Skeletal muscle satellite cell (primary cell): Measurements from ENCODE around the gene MMP25.

Source experiments
- H3K27me3 ChIP-seq: 2 replicates; pipeline ENCODE4 v1.7.0; 2013; ENCODE audit warnings: low read length; ENCODE audit not compliant: control insufficient read depth, insufficient read depth
- H3K36me3 ChIP-seq: 2 replicates; pipeline ENCODE4 v1.7.0; 2013; ENCODE audit warnings: mild to moderate bottlenecking, control low read depth, low read length; ENCODE audit not compliant: insufficient read depth
- H3K4me1 ChIP-seq: 2 replicates; pipeline ENCODE4 v1.7.0; 2013; ENCODE audit warnings: low read length; ENCODE audit not compliant: control insufficient read depth, insufficient read depth
- H3K4me2 ChIP-seq: 2 replicates; pipeline ENCODE4 v1.7.0; 2013; ENCODE audit warnings: mild to moderate bottlenecking, low read length
- H3K4me3 ChIP-seq: 2 replicates; pipeline ENCODE4 v1.7.0; 2013; ENCODE audit warnings: low read length
- H3K9ac ChIP-seq: 2 replicates; pipeline ENCODE4 v1.7.0; 2013; ENCODE audit warnings: mild to moderate bottlenecking, low read depth, low read length, moderate library complexity
- H3K9me3 ChIP-seq: replicated peaks from 2 replicates; pipeline ENCODE4 v1.7.0; 2013; ENCODE audit warnings: mild to moderate bottlenecking, control low read depth, low read length

The MMP25 gene

DNA sequence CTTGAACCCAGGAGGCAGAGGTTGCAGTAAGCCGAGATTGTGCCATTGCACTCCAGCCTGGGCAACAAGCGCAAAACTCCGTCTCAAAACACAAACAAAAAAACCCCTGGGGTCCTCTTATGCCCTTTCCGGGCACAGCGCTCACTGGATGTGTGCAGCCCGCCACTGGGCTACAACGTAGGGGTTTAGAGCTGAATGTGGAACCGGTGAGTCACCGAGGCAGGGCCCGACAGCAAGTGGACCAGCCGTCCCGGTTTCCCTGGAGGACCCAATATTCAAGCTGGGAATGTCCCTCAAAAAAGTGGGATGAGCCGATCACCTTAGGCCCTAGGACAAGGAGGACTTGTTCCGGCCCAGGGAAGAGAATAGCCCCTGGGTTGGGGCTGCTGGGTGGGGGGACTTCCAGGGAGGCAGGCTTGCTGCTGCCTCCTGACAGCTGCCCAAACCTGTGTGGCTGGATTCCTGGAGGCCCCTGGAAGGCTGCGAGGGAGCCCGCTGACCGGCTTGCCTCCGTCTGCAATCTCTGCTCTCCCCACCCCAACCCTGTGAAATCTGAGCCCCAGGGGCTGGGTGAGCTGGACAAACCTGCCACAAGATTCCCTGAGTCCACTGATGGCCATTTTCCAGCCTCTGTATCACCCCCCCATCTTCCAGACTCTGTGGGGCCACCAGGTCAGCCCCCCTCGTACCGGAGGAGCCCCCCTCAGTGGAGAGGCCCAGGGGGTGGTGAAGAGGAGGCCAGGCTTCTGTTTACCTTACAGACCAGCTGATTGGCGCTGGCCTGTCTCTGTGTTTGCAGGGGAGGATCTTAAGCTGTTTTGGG is 36.6 kb upstream of the MMP25 start:
- Histone ChIP-seq H3K27me3 (peaks cover 49% of the 10 kb centered on the region), H3K36me3 (no peaks in the 10 kb centered on the region), H3K9ac (no peak overlapping the region), H3K4me3 (no peak overlapping the region), H3K4me2 (no peak overlapping the region), H3K9me3 (no peaks in the 10 kb centered on the region), H3K4me1 (no peaks in the 10 kb centered on the region)

DNA sequence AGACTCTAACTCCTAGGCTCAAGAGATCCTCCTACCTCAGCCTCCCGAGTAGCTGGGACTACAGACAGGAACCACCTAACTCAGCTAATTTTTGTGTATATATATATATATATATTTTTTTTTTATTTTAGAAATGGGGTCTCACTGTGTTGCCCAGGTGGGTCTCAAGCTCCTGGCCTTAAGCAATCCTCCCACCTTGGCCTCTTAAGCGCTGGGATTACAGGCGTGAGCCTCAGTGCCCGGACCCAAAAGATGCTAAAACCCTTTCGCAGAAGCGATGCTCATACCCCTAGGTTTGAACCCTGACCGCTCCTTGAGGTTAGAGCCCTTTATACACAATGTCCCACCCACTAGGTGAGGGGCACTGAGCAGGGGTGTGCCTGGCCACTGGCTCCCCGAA is 35.9 kb upstream of the MMP25 start:
- peaks cover 49% of the 10 kb centered on the region for H3K27me3 ChIP-seq
- H3K9me3 ChIP-seq = no peaks in the 10 kb centered on the region
- no peaks in the 10 kb centered on the region for H3K4me1 ChIP-seq
- H3K4me3 ChIP-seq = no peak overlapping the region
- H3K9ac ChIP-seq = no peak overlapping the region
- H3K4me2 ChIP-seq = no peak overlapping the region
- H3K36me3 ChIP-seq = no peaks in the 10 kb centered on the region

DNA sequence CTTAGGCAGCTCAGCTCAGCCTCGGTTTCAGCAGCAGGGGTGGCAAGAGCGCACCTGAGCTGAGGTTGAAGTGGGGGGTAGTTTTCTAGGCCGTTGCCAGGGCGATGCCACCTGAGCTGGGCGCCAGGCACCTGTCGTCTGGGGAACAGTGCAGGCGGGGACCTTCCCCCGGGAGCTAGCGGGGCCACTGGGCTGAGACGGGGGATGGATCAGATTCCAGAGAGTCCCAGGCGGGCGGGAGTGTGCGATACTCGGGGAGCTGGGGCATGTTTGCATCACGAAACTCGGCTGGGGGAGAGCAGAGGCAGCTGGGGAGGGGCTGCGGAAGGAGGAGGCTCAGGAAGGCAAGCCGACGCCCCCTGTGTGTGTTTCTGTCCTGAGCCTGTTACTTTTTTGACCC is 34.1 kb upstream of the MMP25 start:
- Histone ChIP-seq H3K9ac (no peak overlapping the region), H3K36me3 (no peaks in the 10 kb centered on the region), H3K4me3 (no peak overlapping the region), H3K9me3 (no peaks in the 10 kb centered on the region), H3K4me1 (no peaks in the 10 kb centered on the region), H3K27me3 (peaks cover 49% of the 10 kb centered on the region), H3K4me2 (no peak overlapping the region)

DNA sequence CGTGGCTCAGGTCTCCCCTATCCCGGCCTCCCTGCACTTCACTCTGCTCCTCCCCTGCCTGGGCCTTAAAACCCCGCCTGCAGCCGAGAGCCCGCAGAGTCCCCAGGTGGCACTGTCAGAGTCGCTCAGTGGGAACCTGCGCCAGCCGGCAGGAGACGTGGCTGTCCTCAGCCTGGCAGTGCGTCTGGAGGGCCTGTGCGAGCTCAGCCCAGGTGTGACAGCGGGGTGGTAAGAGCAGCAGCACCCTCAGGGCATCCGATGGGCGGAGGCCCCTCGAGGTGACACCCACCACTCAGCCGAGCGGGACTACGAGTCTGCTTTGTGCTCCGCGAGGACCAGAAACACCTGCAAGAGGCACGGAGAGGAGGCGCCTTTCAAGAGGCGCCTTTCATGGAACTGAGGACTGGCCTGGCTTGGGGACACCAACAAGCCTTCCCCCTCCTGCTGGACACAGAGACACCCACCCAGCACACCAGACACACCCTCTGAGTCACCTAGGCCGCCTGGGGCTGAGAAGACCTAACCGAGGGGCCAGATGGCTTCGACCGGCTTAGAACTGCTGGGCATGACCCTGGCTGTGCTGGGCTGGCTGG is 33.4 kb upstream of the MMP25 start, which contains the start of gene CLDN9:
Gene CLDN9, plus strand, starts transcription at position 96 of the 593 bp plus-strand sequence. Its CDS starts 440 bp downstream, at position 536.
- no peak within 1 kb of the TSS for H3K4me3 ChIP-seq
- H3K4me1 ChIP-seq = no peaks in the 10 kb centered on the region

DNA sequence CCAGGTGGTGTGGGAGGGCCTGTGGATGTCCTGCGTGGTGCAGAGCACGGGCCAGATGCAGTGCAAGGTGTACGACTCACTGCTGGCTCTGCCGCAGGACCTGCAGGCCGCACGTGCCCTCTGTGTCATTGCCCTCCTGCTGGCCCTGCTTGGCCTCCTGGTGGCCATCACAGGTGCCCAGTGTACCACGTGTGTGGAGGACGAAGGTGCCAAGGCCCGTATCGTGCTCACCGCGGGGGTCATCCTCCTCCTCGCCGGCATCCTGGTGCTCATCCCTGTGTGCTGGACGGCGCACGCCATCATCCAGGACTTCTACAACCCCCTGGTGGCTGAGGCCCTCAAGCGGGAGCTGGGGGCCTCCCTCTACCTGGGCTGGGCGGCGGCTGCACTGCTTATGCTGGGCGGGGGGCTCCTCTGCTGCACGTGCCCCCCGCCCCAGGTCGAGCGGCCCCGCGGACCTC is 32.8 kb upstream of the MMP25 start:
- Histone ChIP-seq H3K27me3 (peaks cover 36% of the 10 kb centered on the region), H3K4me2 (no peak overlapping the region), H3K4me1 (no peaks in the 10 kb centered on the region), H3K9me3 (no peaks in the 10 kb centered on the region), H3K9ac (no peak overlapping the region), H3K4me3 (no peak overlapping the region), H3K36me3 (no peaks in the 10 kb centered on the region)

More for the DNA sequence above, 33.4 kb upstream of the MMP25 start, which contains the start of gene CLDN9:
- peaks cover 42% of the 10 kb centered on the region for H3K27me3 ChIP-seq
- no peak within 1 kb of the TSS for H3K9ac ChIP-seq
- no peaks in the 10 kb centered on the region for H3K9me3 ChIP-seq
- H3K4me2 ChIP-seq = no peak within 1 kb of the TSS
- no peaks in the 10 kb centered on the region for H3K36me3 ChIP-seq

DNA sequence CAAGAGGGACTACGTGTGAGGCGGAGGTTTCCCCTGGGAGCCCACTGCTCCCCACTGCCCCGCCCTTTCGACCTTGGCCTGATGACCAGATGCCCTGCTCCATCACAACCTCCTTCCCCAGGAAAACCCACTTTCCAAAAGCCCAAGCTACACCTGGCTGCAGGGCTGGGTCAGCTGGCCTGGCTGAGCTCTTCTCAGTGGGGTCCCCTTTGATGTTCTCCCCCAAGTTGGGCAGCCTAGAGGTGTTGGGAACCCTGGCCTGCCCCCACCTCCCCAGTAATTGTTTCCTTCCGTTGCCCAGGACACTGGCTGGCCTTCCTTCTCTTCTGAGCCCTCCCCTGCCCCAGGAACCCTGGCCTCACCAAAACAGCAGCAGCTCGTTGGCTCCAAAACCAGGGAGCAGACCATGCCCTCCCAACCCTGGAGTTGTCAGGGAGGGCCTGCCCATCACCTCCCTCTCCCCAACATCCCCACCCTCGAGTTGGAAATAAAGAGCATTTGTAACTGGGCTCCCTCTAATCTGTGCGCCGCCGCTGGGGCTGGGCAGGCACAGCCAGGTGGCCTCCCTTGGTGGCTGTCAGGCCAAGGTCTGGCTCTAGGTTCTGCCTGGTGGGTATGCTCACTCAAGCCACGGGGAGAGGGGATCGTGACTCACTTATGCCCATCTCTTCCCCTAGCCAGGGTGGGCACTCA is 32.2 kb upstream of the MMP25 start:
- no peaks in the 10 kb centered on the region for H3K9me3 ChIP-seq
- peaks cover 33% of the 10 kb centered on the region for H3K27me3 ChIP-seq
- no peaks in the 10 kb centered on the region for H3K4me1 ChIP-seq
- no peak overlapping the region for H3K4me3 ChIP-seq
- H3K9ac ChIP-seq = no peak overlapping the region
- H3K36me3 ChIP-seq = no peaks in the 10 kb centered on the region
- no peak overlapping the region for H3K4me2 ChIP-seq

DNA sequence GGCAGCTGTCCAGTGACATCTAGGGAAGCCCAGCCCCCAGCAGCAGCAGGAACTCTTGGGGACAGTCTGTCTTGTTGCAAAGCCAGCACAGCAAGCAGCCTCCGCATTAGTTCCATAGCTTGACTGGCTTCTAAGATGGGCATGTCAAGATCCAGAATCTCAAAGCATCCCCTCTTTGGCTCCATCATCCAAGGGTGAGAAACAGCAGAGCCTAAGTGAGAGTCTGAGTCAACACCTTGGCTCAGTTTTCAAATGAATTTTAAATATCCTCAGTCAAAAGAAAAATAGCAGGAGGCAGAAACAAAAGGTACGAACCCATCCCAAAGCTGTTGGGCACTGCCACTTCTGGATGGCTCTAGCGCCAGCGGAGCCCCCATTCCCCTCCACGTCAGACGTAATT is 31.4 kb upstream of the MMP25 start:
- no peaks in the 10 kb centered on the region for H3K36me3 ChIP-seq
- peaks cover 3% of the 10 kb centered on the region for H3K4me1 ChIP-seq
- no peak overlapping the region for H3K4me2 ChIP-seq
- H3K4me3 ChIP-seq = no peak overlapping the region
- H3K9ac ChIP-seq = no peak overlapping the region
- H3K27me3 ChIP-seq = peaks cover 33% of the 10 kb centered on the region
- H3K9me3 ChIP-seq = no peaks in the 10 kb centered on the region

DNA sequence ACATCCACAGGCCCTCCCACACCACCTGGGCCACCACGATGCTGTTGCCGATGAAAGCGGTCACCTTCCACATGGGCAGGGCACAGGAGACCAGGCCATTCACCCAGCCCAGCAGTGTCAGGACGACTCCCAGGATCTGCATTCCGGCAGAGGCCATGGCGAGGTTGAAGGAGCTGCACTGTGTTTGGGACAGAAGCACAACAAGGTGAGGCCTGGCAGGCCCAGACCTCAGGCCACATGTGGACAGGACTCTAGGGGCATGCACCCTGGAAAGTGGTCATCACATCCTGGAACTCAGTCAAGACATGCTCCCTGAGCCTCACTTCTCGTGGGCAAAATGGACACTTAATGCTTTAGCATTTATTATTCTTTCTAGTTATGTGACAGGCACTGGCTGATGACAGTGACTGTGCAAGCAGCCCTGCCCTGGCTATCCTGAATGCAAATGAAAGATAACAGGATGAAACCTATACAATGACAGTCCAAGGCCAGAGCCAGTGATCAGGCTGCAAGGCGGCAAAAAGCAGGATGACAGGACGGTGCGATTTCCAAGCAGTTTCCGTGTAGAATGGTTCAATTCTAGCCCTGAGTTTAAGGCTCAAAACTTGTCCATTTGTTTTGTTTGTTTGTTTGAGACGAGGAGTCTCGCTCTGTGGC is 30.4 kb upstream of the MMP25 start:
- H3K9me3 ChIP-seq = no peaks in the 10 kb centered on the region
- no peak overlapping the region for H3K9ac ChIP-seq
- H3K4me2 ChIP-seq = no peak overlapping the region
- H3K4me1 ChIP-seq = peaks cover 3% of the 10 kb centered on the region
- H3K27me3 ChIP-seq = peaks cover 30% of the 10 kb centered on the region
- no peak overlapping the region for H3K4me3 ChIP-seq
- H3K36me3 ChIP-seq = peaks cover 4% of the 10 kb centered on the region

DNA sequence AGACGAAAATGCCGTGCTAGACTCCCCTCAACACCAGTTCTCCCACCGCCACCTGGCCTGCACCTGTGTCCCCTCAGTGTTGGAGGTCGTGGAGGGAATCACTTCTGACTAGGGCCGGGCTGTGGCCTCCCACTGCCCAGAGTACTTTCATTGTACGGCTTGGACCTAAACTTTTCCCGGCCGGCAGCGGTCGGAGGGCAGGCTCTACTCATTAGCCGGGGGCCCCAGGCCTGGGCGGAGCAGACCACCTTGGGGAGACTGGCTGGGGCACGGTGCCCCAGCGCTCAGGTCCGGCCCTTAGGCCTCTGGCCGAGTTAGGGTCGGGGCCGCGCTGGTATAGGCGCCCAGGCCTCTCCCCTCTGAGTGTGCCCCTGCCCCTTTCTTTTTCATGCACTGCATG is 29.0 kb upstream of the MMP25 start:
- H3K27me3 ChIP-seq = peaks cover 21% of the 10 kb centered on the region
- no peaks in the 10 kb centered on the region for H3K9me3 ChIP-seq
- no peak overlapping the region for H3K9ac ChIP-seq
- H3K36me3 ChIP-seq = peaks cover 14% of the 10 kb centered on the region
- no peak overlapping the region for H3K4me2 ChIP-seq
- no peak overlapping the region for H3K4me3 ChIP-seq
- H3K4me1 ChIP-seq = peaks cover 6% of the 10 kb centered on the region

DNA sequence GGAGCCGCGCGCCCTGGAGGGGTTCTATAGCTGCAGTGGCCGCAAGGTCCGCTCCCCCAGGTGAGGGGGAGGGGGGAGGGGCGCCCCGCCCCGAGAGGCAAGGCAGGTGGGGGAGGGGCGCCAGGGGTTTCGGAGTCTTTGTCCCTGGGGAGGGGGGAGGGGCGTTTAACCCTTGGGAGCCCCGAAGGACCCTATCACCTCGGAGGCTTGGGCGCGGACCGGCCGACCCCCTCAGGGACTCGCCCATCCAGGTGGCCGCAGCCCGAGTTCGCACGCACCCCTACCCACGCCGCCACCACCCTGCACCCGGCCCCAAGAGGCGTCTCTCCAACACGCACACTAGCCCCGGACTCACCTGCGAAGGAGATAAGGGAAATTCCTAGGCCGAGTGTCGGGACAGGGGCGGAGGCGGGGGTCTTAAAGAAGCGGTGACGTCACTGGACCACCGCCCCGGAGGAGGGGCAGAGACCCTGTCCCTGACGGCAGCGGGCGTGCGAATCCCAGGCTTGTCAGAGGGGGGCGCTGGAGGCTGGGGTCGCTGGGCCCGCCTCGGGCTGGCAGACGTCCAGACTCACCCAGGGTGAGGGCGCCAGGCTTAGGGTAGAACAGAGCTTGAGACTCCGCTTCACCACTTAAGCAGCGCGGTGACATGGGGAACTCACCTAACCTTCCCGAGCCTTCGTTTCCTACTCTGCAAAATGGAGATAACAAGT is 28.4 kb upstream of the MMP25 start, which contains the start of gene CLDN6:
Gene CLDN6, minus strand, starts transcription at position 390 of the 713 bp plus-strand sequence. CDS start 2,162 bp downstream, outside the sequence.
- Histone ChIP-seq H3K9me3 (no peaks in the 10 kb centered on the region), H3K4me1 (peaks cover 12% of the 10 kb centered on the region), H3K4me2 (no peak within 1 kb of the TSS), H3K9ac (no peak within 1 kb of the TSS), H3K27me3 (peaks cover 15% of the 10 kb centered on the region), H3K36me3 (peaks cover 20% of the 10 kb centered on the region), H3K4me3 (no peak within 1 kb of the TSS)
